Measurements from ENCODE around the gene CYTH2. TPM values are rescaled to one million over a fixed set of nuclear protein-coding genes. Genes with fewer than 3 reads are reported as not detected.

CYTH2 gene
- total and polyA plus RNA-seq, 9 of the 15 experiments (the other 6 are each of a cell fraction or from before 2014, with no cell fraction given) = 1.8 to 45.2 (median 23.8) TPM

GRCh38 chr19:48477698-48478338 lies 8.6 kb downstream of the CYTH2 start (continued):
- no peak for TF ChIP-seq CUX1 (CRISPR knock-in tag; IDR thresholded peaks at IDR 0.05)
- TF ChIP-seq MLLT1 (IDR thresholded peaks at IDR 0.05) = no peak
- no peak for TF ChIP-seq TAL1 (IDR thresholded peaks at IDR 0.05)
- no peak for TF ChIP-seq TOE1 (IDR thresholded peaks at IDR 0.05; ENCODE audit: borderline replicate concordance)
- TF ChIP-seq TOE1 (CRISPR knock-in tag; IDR thresholded peaks at IDR 0.05; ENCODE audit: borderline replicate concordance, low read depth) = no peak
- peak; percentile 55 for TF ChIP-seq RBFOX2 (IDR thresholded peaks at IDR 0.05; ENCODE audit: low read depth, low read length)
- no peak for TF ChIP-seq KAT8 (IDR thresholded peaks at IDR 0.05; ENCODE audit: low read depth)
- TF ChIP-seq ZNF766 (CRISPR knock-in tag; conservative IDR thresholded peaks at IDR 0.05) = no peak
- TF ChIP-seq PKNOX1 (IDR thresholded peaks at IDR 0.05) = no peak
- TF ChIP-seq PRDM10 (IDR thresholded peaks at IDR 0.05; ENCODE audit: partially characterized antibody) = no peak

All from K562 (cell line).